Iris pigment epithelial cell (primary cell): ENCODE data around the gene ZMAT5.
A peak's percentile ranks its signal among the peaks of the same experiment; 100 is the strongest.

ENCODE experiments used
- DNase-seq: peaks from one replicate; pipeline ENCODE4 v3.0.0-alpha.2; 2011; ENCODE audit warnings: low read depth

Gene ZMAT5

GRCh38 chr22:29729161-29729560 is 37.6 kb downstream of the ZMAT5 start:
- no peak for DNase-seq

- peak; percentile 39 for DNase-seq
Measured at GRCh38 chr22:29727131-29727523, 39.7 kb downstream of the ZMAT5 start.

GRCh38 chr22:29726512-29727130 is 40.2 kb downstream of the ZMAT5 start:
- DNase-seq, result peak; percentile 7

- no peak for DNase-seq
Measured at GRCh38 chr22:29726106-29726505, 40.7 kb downstream of the ZMAT5 start.

GRCh38 chr22:29724843-29725242 is 42.0 kb downstream of the ZMAT5 start:
- DNase-seq, result no peak

GRCh38 chr22:29723766-29724165 is 43.0 kb downstream of the ZMAT5 start:
- no peak for DNase-seq

- no peak for DNase-seq
Measured at GRCh38 chr22:29722587-29722986, 44.2 kb downstream of the ZMAT5 start.

GRCh38 chr22:29722151-29722550 is 44.7 kb downstream of the ZMAT5 start:
- DNase-seq, result no peak

- no peak for DNase-seq
Measured at GRCh38 chr22:29720811-29721323, 45.9 kb downstream of the ZMAT5 start.

- no peak for DNase-seq
Measured at GRCh38 chr22:29719899-29720645, 46.7 kb downstream of the ZMAT5 start, which contains the start of gene CABP7. Gene CABP7 (plus strand): TSS chr22:29720003. CDS start chr22:29720425, 422 bp downstream.

- no peak for DNase-seq
Measured at GRCh38 chr22:29718949-29719898, 47.6 kb downstream of the ZMAT5 start.

GRCh38 chr22:29717789-29718188 is 49.0 kb downstream of the ZMAT5 start:
- no peak for DNase-seq

GRCh38 chr22:29716814-29717545 is 49.8 kb downstream of the ZMAT5 start:
- DNase-seq, result peak; percentile 75

- no peak for DNase-seq
Measured at GRCh38 chr22:29715705-29716104, 51.1 kb downstream of the ZMAT5 start.

GRCh38 chr22:29715240-29715639 is 51.6 kb downstream of the ZMAT5 start:
- no peak for DNase-seq

GRCh38 chr22:29713156-29713727 is 53.6 kb downstream of the ZMAT5 start:
- no peak for DNase-seq

- no peak for DNase-seq
Measured at GRCh38 chr22:29712119-29712518, 54.7 kb downstream of the ZMAT5 start.

GRCh38 chr22:29710922-29711593 is 55.7 kb downstream of the ZMAT5 start:
- DNase-seq, result no peak

- DNase-seq, result no peak
Measured at GRCh38 chr22:29710193-29710592, 56.6 kb downstream of the ZMAT5 start.

- no peak for DNase-seq
Measured at GRCh38 chr22:29707471-29707870, 59.3 kb downstream of the ZMAT5 start.

GRCh38 chr22:29707010-29707409 is 59.8 kb downstream of the ZMAT5 start:
- no peak for DNase-seq
